HEK293T (cell line): ENCODE results near the gene TMEFF2.

Experiments
- ARNT ChIP-seq: fragments of 450-650 bp; IDR thresholded peaks from 2 replicates; pipeline ENCODE4 v1.6.1; 2017; ENCODE audit warnings: mild to moderate bottlenecking
- BHLHE40 ChIP-seq: fragments of 450-650 bp; IDR thresholded peaks from 2 replicates; pipeline ENCODE4 v1.6.1; 2016; ENCODE audit warnings: mild to moderate bottlenecking, moderate library complexity, borderline replicate concordance
- FOXA1 ChIP-seq: fragments of 450-650 bp; IDR thresholded peaks from 2 replicates; pipeline ENCODE4 v1.6.1; 2016; ENCODE audit warnings: mild to moderate bottlenecking
- HDGF ChIP-seq: fragments of 450-650 bp; IDR thresholded peaks from 2 replicates; pipeline ENCODE4 v1.6.1; 2017; ENCODE audit warnings: antibody characterized with exemption, borderline replicate concordance
- L3MBTL2 ChIP-seq: fragments of 450-650 bp; conservative IDR thresholded peaks from 2 replicates; pipeline ENCODE4 v1.6.1; 2016; ENCODE audit warnings: mild to moderate bottlenecking
- LEF1 ChIP-seq: fragments of 450-650 bp; IDR thresholded peaks from 2 replicates; pipeline ENCODE4 v1.6.1; 2017; ENCODE audit warnings: mild to moderate bottlenecking, borderline replicate concordance
- SP1 ChIP-seq: fragments of 450-650 bp; IDR thresholded peaks from 2 replicates; pipeline ENCODE4 v1.6.1; 2017
- SUZ12 ChIP-seq: fragments of 450-650 bp; IDR thresholded peaks from 2 replicates; pipeline ENCODE4 v1.6.1; 2016; ENCODE audit warnings: mild to moderate bottlenecking

- TF ChIP-seq HDGF (no peak), LEF1 (no peak), SUZ12 (no peak), FOXA1 (no peak), L3MBTL2 (no peak), BHLHE40 (no peak), ARNT (no peak), SP1 (no peak)
These were observed 271.1 kb downstream of the TMEFF2 start for GRCh38 chr2:191923652-191923997.
